Liver (tissue), 3 donors: ENCODE results near the gene ZSCAN16.

ENCODE experiments used
- CTCF ChIP-seq: fragments of 150-350 bp; IDR thresholded peaks from 2 replicates; pipeline ENCODE4 v1.5.1; 2017; ENCODE audit warnings: improper control_type of control experiment, low read depth, low read length; ENCODE audit not compliant: missing input control
- FOXA1 ChIP-seq: IDR thresholded peaks from 2 replicates; pipeline ENCODE4 v1.6.1; 2016; ENCODE audit warnings: antibody characterized with exemption
- MAX ChIP-seq: IDR thresholded peaks from 2 replicates; pipeline ENCODE4 v1.6.1; 2016; ENCODE audit warnings: antibody characterized with exemption
- RXRA ChIP-seq, 2 donors: IDR thresholded peaks; 2 replicates each; pipeline ENCODE4 v1.6.1; 2017 to 2018; ENCODE audit warnings: antibody characterized with exemption in 2 of 2, mild to moderate bottlenecking in 1 of 2
- donor health status: healthy.
- donor health status: healthy.

GRCh38 chr6:28121876-28122275 lies 2.5 kb upstream of the ZSCAN16 start:
- TF ChIP-seq MAX (no peak), CTCF (no peak), RXRA (IDR thresholded peaks at IDR 0.05) (no peak), FOXA1 (no peak)
